ENCODE measurements around the gene THSD8.

THSD8 gene

GRCh38 chr19:12779162-12779993 lies 22.5 kb upstream of the THSD8 start:
- DNase-seq: peak; percentile 54

DNA sequence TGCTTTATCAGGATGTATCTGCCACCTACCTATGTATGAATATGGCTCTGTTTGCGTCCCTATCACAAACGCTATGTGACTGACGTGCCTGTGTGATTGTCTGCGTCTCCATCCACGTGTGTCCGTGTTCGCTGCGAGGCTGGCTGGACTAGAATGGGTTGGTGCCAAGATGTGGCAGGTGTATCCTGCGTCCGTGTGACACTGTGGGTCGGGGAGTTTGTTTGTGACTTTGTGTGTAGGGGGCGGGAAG lies 19.8 kb upstream of the THSD8 start:
- DNase-seq: no peak

GRCh38 chr19:12782424-12783290 lies 19.2 kb upstream of the THSD8 start:
- DNase-seq: peak; percentile 92

DNA sequence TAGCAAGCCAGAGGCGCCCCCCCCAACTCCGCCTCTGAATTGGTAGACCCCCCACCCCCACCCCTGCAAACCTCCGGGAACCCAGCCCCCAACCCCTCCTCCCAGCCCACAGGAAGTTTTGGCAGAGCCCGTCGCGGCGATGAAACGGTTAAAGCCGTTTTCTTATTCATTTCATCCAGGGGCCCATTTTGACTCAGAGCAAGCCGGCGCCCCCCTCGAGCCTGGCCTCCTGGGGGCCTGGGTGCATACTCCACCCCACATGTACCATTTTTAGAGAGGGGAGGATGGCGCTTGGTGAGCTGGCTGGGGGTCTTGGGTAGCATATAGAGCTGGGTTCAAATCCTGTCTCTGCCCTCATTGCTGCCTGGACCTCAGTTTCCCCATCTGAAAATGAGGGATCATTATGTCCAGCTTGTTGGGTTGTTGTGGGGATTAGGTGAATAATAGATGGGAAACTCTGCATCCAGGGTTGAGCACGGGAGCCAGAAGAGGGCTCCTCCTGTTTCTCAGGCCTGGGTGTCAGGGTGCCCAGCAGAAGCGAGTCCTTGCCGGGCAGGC lies 18.5 kb upstream of the THSD8 start:
- no peak for DNase-seq

GRCh38 chr19:12783849-12784393 lies 17.9 kb upstream of the THSD8 start:
- no peak for DNase-seq

DNA sequence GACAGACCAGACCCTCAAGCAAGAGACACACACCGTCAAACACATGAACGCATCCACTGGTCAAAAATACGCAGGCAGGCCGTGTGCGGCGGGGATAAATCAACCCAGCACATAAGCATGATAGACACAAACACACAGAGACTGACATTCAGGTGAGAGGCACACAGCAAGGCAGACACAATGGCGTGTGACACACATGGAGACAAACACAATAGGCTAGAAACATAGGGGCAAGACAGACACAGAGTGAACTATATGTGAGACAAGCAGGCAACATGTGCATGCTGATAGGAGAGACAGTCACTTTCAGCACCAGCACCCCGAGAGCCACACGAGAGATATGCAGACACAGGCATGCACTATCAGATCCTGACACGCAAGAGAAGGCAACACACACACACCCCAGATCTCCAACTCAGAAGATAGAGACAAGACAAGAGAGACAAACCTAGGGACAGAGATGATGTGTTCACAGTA lies 17.4 kb upstream of the THSD8 start:
- no peak for DNase-seq

- DNase-seq: peak; percentile 36
These were observed 16.9 kb upstream of the THSD8 start for GRCh38 chr19:12784871-12785430.

DNA sequence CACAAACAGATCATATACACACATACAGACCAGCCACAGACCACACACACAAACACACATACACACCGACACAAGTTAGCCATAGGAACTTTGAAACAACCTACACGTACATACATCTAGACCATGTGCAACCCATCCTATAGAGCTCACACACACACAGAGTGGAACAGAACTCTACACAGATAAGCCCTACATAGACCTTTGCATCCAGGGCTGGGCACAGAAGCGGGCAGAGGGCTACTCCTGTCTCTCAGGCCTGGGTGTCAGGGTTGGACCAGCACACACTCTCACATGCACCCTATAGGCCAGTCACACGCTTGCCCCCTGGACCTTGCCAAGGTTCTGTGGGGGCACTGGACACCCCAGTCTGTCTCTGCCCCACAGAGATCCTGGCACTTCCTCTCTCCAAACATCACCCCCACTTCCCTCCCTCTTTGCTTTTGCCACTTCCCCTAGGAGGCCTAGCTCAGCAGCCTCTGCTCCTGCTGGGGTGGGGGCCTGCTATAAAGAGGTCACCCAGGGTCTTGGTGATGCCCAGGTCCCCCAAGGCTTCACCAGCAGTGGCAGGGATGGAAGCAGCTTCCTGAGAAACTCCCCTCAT lies 16.3 kb upstream of the THSD8 start:
- DNase-seq: no peak

DNA sequence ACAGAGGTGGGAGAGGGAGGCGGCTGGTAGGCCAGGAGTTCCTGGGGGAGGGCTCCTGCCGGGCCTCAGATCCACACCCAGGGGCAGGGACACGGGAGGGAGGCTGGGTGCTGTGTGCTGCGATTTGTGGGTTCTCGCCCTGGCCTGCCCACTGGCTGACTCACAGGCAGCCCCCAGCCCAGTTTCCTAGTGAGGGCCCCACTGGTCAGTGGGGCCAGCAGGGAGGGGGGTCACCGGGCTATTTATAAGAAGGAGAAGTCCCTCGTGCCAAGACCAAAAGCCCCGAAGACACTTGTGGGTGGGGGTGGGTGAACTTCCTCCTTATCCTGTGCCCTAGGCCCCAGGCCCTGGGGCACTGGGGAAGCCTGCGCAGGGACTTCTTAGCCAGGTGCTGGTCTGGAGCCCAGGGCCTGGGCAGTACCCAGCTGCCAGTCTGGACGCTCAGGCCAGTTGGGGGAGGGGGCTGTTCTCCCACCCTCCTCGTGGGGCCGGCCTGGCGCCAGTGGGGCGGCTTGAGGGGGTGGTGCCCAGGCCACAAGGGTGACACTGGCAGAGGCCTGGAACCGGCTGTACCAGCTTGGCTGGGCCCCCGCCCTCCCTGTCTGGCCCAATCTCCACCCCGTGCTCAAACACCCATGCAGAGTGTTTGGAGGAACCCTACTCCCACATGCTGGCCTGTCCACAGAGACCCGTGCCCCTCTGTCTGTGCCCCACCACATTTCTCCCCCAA lies 15.6 kb upstream of the THSD8 start:
- no peak for DNase-seq

DNA sequence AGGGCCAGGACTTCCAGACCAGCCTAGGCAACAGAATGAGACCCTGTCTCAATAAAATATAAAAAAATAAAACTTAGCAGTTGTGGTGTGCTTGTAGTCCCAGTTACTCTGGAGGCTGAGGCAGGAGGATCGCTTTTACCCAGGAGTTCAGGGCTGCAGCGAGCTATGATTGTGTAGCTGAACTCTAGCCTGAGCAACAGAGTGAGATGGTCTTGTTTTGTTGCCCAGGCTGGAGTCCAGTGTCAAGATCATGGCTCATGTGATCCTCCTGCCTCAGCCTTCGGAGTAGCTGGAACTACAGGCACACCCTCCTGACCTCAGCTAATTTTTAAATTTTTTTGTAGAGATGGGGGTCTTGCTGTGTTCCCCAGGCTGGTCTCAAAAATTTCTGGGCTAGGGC lies 14.9 kb upstream of the THSD8 start:
- DNase-seq: no peak

GRCh38 chr19:12787458-12787857 lies 14.4 kb upstream of the THSD8 start:
- no peak for DNase-seq

GRCh38 chr19:12788042-12788681 lies 13.7 kb upstream of the THSD8 start:
- no peak for DNase-seq

DNA sequence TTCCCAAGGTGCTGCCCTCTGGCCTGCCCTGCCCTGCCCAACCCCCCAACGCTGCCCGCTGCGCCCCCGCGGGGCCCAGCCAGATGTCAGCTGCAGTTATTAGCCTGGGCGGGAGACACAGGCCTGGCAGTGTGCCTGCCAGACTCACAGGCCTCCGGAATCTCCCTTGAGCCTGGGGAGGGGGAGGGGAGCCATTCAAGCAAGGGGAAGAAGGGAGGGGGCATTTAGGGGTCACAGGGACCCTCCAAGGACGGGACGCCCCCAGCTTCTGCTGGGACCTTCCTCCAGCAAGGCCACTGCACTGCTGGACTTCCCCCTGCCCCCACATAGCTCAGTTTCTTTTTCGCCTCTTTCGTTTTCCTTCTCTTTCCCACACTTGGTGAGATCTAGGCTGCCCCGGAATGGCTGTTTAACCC lies 13.2 kb upstream of the THSD8 start:
- DNase-seq: peak; percentile 62

- peak; percentile 57 for DNase-seq
These were observed 12.6 kb upstream of the THSD8 start for GRCh38 chr19:12789098-12789903.

GRCh38 chr19:12789904-12790619 lies 11.8 kb upstream of the THSD8 start:
- DNase-seq: peak; percentile 97

DNA sequence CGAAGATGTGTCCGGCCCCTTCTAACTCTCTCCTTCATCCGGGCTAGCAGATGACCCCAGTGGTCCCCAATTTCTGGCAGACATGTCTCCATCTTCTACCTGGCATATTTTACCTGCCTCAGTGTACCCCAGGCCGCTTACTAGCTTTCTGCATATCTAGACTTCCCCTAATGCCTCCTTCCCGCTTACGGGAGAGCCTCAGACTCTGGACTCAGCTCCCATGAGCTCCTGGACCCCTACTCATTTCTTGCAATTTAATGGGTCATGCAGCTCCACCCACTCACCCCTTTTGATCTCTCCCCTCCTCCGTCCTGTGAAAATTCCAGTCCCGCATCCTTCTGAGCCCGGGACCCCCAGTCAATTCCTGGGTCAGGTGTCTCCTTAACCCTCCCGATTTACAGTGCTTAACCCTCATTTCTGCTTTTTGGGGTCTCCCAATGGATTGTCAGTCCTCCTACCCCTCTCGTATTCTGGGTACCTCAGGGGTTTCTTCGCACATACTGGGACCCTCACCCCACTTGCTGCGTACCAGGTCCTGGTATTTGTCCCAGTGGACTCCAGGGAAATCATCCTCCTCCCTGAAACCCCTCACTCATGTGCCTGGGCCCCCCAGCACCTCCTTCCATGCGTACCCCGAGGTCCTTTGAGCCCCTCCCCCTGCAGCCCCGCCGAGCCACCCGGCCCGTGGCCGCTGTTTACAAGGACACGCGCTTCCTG lies 11.1 kb upstream of the THSD8 start:
- no peak for DNase-seq

GRCh38 chr19:12791345-12792050 lies 10.4 kb upstream of the THSD8 start, which contains the start of gene JUNB:
Gene JUNB (plus strand): TSS chr19:12791486. CDS start chr19:12791772, 286 bp downstream.
- peak; percentile 94 for DNase-seq
